Lower lobe of right lung (tissue), 2 donors: ENCODE data around the gene ZNF205. TPM values are rescaled to one million over a fixed set of nuclear protein-coding genes. Genes with fewer than 3 reads are reported as not detected.

Experiments used
- ATAC-seq, 2 donors: fragments of 200-7000 bp; cut with Tn5 transposase; one replicate each; pipeline ENCODE4 v1.9.1; 2020 to 2022; ENCODE audit warnings: mild to moderate bottlenecking in 2 of 2, moderate library complexity in 2 of 2
- DNase-seq: peaks from one replicate; pipeline ENCODE4 v3.0.0-alpha.2; 2020
- H3K27ac ChIP-seq: fragments of 200-600 bp; one replicate; pipeline ENCODE4 v1.8.0; 2022
- H3K27me3 ChIP-seq: fragments of 200-600 bp; one replicate; pipeline ENCODE4 v1.8.0; 2022; ENCODE audit warnings: low read depth
- H3K36me3 ChIP-seq: fragments of 200-600 bp; one replicate; pipeline ENCODE4 v1.8.0; 2022; ENCODE audit warnings: mild to moderate bottlenecking
- H3K4me1 ChIP-seq: fragments of 200-600 bp; one replicate; pipeline ENCODE4 v1.8.0; 2022
- H3K4me3 ChIP-seq: fragments of 200-600 bp; one replicate; pipeline ENCODE4 v1.8.0; 2022; ENCODE audit warnings: mild to moderate bottlenecking
- H3K9me3 ChIP-seq: fragments of 200-600 bp; one replicate; pipeline ENCODE4 v1.8.0; 2022
- CTCF ChIP-seq: fragments of 200-600 bp; IDR thresholded peaks from one replicate; pipeline ENCODE4 v1.8.0; 2022; ENCODE audit warnings: antibody characterized with exemption, mild to moderate bottlenecking
- intact Hi-C: fragments of 100-400 bp; cut with DNase I; formaldehyde crosslinking; loops from one replicate; pipeline ENCODE4 v1.11.0; 2022
- total RNA-seq: library from RNA; stranded (reverse); fragmentation: NEBNext Ultra II Directional; extraction: Animal tissue kit (Norgen Biotek cat#: 25700); gene quantifications from one replicate; pipeline ENCODE4 v1.2.1, GENCODE V29; 2021
- donor health status: DM: no; HTN: yes; CAD: no; lungs with severe emphysema.

ZNF205 gene
- total RNA-seq, 1 donor from 2014 or later = 11.9 TPM

- no peak for TF ChIP-seq CTCF
- no peak for DNase-seq
- peak overlapping the region; percentile 67 for H3K27ac ChIP-seq
- peak in 1 of 2 donors; percentile 5 for ATAC-seq
- H3K27me3 ChIP-seq = no peaks in the 10 kb centered on the region
- peaks cover 26% of the 10 kb centered on the region for H3K36me3 ChIP-seq
- H3K4me1 ChIP-seq = peaks cover 27% of the 10 kb centered on the region
- H3K9me3 ChIP-seq = no peaks in the 10 kb centered on the region
- intact Hi-C loops = no loop called here
- peak overlapping the region; percentile 77 for H3K4me3 ChIP-seq
Measured at GRCh38 chr16:3112881-3113574, 642 bp downstream of the ZNF205 start.

GRCh38 chr16:3113765-3114479 is 1.5 kb downstream of the ZNF205 start:
- Histone ChIP-seq H3K9me3 (no peaks in the 10 kb centered on the region), H3K27me3 (no peaks in the 10 kb centered on the region), H3K4me3 (peak overlapping the region; percentile 77), H3K36me3 (peaks cover 35% of the 10 kb centered on the region), H3K27ac (no peak overlapping the region), H3K4me1 (peaks cover 27% of the 10 kb centered on the region)
- intact Hi-C loops = no loop called here
- no peak for DNase-seq
- TF ChIP-seq CTCF = no peak
- no peak for ATAC-seq

- Histone ChIP-seq H3K27ac (no peak overlapping the region), H3K4me3 (no peak overlapping the region), H3K36me3 (peaks cover 46% of the 10 kb centered on the region), H3K27me3 (no peaks in the 10 kb centered on the region), H3K4me1 (peaks cover 27% of the 10 kb centered on the region), H3K9me3 (no peaks in the 10 kb centered on the region)
- no peak for TF ChIP-seq CTCF
- ATAC-seq = no peak
- intact Hi-C loops = no loop called here
- DNase-seq = no peak
Measured at GRCh38 chr16:3115003-3115402, 2.6 kb downstream of the ZNF205 start.

- no peak for ATAC-seq
- H3K9me3 ChIP-seq = no peaks in the 10 kb centered on the region
Measured at GRCh38 chr16:3115561-3115960, 3.2 kb downstream of the ZNF205 start.

GRCh38 chr16:3118204-3118790 is 5.9 kb downstream of the ZNF205 start:
- Histone ChIP-seq H3K4me3 (no peak overlapping the region), H3K27ac (no peak overlapping the region), H3K4me1 (peaks cover 17% of the 10 kb centered on the region), H3K36me3 (peaks cover 56% of the 10 kb centered on the region), H3K27me3 (no peaks in the 10 kb centered on the region), H3K9me3 (no peaks in the 10 kb centered on the region)
- no peak for DNase-seq
- ATAC-seq = no peak
- intact Hi-C loops = no loop called here
- TF ChIP-seq CTCF = no peak

More at GRCh38 chr16:3115561-3115960, 3.2 kb downstream of the ZNF205 start:
- no peak for DNase-seq
- intact Hi-C loops = no loop called here
- peaks cover 27% of the 10 kb centered on the region for H3K4me1 ChIP-seq
- no peak overlapping the region for H3K4me3 ChIP-seq
- no peak overlapping the region for H3K27ac ChIP-seq
- H3K36me3 ChIP-seq = peaks cover 51% of the 10 kb centered on the region
- TF ChIP-seq CTCF = no peak
- H3K27me3 ChIP-seq = no peaks in the 10 kb centered on the region
